ENCODE measurements around the gene ZNF787.

GRCh38 chr19:56161534-56161933, 40.4 kb upstream of the ZNF787 start:
- TF ChIP-seq POLR2A (IDR thresholded peaks at IDR 0.05; ENCODE audit: control extremely low read depth in 1 of 2, low read depth in 2 of 2, low read length in 2 of 2) (no peak), SP2 (IDR thresholded peaks at IDR 0.05; ENCODE audit: low read length) (no peak), CTCF (IDR thresholded peaks at IDR 0.05; ENCODE audit: control extremely low read depth in 1 of 3, insufficient read depth in 1 of 3, low read depth in 1 of 3, low read length in 3 of 3) (no peak), POLR2AphosphoS5 (IDR thresholded peaks at IDR 0.05; ENCODE audit: low read depth, low read length) (no peak), EZH2 (IDR thresholded peaks at IDR 0.05; ENCODE audit: low read depth, low read length, severe bottlenecking) (no peak), CEBPB (IDR thresholded peaks at IDR 0.05; ENCODE audit: low read depth, low read length) (no peak), RNF2 (IDR thresholded peaks at IDR 0.05; ENCODE audit: borderline replicate concordance, low read depth, low read length, missing control alignments, poor library complexity, severe bottlenecking) (no peak), JUN (IDR thresholded peaks at IDR 0.05; ENCODE audit: low read depth, low read length) (no peak), USF2 (IDR thresholded peaks at IDR 0.05; ENCODE audit: low read length) (no peak), EP300 (IDR thresholded peaks at IDR 0.05; ENCODE audit: borderline replicate concordance in 1 of 2, low read depth in 2 of 2, low read length in 2 of 2) (no peak), HDAC2 (IDR thresholded peaks at IDR 0.05; ENCODE audit: borderline replicate concordance in 1 of 2, low read depth in 2 of 2, low read length in 2 of 2) (no peak), GABPA (IDR thresholded peaks at IDR 0.05; ENCODE audit: borderline replicate concordance, insufficient read depth, low read length) (no peak)

Measured in H1 (cell line).